NCI-H2029 treated with DMSO at 0.1 percent for 48 hours (cell line): Measurements from ENCODE around the gene GPR180.

Experiments used
- DNase-seq: peaks from one replicate; lab custom pipeline; 2025; lab: John Stamatoyannopoulos, UW

GPR180 gene

DNA sequence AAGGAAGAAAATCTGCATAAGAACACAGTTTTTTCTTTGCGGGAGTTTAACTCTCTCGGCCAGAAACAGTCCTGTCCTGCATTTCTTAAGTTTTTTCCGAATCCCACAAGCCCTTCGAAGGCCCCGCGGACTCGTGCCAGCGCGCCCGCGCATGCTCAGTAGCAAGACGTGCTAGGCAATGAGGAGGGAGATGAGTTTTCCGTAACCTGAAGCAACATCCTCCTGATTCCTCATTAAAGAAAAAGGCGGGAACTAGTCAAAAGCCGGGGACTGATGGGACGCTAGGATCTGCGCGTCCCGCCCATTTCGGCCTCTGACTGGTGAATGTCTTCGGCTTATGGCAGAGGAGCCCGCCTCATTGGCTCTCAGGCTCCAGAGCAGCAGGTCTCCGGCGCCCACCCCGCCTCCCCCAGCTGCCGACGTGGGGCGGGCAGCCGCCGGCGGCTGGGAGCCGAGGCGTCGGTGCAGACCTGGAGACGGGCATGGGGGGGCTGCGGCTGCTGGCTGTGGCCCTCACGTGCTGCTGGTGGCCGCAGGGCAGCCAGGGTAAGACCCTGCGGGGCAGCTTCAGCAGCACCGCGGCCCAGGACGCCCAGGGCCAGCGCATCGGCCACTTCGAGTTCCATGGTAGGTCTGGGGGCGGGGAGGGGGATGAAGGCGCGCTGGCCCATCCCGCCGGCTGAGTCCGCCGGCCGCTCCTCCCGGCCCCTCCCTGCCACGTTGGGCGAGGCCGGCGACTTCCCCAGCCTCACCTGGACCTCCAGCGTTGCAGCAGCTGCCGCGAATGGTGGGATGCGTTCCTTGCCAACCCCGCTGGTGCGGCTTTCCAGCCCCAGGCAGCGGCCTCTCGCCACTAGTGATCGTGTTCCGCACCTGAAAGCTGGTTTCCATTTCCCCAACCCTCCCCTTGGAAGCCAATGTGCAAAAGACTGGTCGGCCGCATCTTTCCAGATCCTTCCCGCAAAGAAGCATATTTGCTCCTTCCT lies at the start of gene GPR180:
TSS of gene GPR180 (plus strand) at position 412 of the 986 bp plus-strand sequence. CDS start at position 483, 71 bp downstream.
- DNase-seq, result peak; percentile 87

DNA sequence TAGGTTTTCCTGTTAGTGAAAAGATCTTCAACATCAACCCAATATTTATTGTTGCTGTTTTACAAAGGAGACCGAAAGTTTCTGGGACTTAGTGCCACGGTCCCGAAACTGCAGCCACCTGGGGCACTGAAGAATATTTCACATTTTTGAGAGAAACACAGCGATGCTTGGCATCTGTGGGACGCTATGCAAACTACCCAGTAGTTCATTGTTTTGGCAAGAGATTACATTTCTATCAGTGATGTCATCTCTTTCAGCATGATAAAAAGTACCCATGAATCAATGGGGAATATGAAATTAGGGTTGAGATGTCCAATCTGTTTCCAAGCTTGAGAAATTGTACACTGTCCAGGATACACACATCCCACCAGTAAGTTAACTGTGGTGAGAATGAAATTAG lies 49.6 kb upstream of the GPR180 start:
- DNase-seq, result no peak

DNA sequence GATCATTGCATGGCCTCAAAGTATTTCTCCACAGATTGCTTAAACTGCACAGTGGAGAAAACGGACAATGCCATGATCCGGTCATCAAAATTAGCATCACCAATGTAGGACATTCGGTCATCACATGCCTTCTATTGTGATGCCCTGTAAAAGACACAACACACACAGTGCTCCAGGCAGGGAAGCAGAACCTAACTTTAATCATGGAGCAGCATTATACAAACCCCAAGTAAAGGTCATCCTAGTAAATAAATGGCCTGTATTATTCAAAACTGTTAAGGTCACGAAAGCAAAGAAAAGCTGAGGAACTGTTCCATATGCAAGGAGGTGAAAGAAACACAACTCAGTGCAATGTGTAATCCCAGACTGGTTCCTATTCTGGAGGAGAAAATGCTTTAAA lies 47.9 kb upstream of the GPR180 start:
- no peak for DNase-seq

DNA sequence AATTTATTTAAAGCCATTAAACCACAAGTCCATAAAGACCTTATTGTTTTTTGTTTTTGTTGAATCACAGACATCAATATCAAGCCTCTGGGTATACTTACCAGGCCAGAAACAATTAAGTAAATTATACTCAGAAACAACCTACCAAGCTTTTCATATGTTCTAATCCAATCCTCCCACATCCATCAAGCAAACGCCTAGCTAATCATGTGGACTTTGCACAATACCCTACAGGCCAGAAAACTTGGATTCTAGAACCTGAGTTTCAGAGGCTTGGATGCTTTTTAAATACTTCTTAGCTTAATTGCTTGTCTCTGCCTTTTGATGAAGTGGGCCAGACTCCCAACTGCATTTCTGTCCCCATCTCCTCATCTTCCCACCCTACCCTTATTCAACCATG lies 45.6 kb upstream of the GPR180 start:
- no peak for DNase-seq

DNA sequence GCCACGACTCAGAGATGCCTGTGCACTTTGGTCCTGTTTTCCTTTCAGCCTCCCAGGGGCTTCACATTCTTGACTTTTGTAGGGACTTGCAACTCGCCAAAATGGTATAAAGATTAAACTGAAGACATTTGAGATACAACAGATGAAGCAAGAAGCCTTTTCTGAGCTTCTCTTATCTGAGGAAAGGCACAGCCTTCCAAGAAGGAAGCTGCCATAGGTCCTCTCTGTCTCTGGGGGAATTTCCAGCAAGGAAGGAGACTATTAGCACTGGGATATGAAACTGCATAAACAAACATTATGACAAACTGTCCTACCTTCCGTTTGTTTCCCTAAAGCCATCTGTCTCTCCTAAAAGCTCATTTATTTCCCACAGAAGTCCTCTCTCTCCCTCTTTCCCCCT lies 45.0 kb upstream of the GPR180 start:
- DNase-seq, result no peak

DNA sequence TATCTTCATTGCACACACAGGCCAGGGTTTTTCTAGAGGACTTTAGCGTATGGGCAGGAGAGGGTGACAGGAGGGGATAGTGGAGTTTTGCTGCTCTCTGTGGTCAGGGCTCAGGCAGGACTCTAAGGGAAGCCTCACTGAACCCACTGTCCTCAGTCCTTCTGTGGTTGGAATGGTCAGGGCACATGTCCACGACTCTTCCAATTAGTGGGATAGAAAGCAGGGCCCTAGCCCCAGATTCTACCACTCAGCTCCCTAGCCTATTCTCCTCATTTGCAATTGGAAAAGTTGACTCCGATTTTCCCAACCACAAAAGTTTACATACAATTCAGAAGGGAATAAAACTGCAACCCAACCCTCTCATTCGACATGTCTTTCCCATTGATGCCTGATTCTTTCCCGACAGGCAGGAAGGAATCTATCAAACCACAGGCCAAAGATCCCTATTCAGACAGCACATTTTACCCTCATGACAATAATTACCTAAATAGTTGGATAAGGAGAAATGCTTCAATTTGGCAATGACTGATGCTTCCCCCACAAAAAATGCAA lies 43.9 kb upstream of the GPR180 start:
- DNase-seq, result no peak

DNA sequence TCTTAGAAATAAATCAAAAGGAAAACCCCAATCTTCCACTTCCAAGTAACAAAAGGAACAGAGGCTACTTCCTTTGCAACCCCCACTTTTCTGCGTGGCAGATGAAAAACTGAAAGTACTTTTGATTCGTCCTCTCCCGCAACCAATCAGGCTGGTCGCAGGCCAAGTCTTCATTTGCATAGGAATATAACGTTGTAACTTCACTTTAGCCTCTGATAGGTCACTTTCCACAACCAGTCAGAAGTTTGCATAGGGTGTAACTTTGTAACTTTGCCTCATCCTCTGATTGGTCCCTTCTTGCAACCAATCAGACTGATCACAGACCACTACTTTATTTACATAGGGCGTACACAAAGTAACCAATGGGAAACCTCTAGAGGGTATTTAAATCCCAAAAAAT lies 42.9 kb upstream of the GPR180 start:
- DNase-seq, result no peak

DNA sequence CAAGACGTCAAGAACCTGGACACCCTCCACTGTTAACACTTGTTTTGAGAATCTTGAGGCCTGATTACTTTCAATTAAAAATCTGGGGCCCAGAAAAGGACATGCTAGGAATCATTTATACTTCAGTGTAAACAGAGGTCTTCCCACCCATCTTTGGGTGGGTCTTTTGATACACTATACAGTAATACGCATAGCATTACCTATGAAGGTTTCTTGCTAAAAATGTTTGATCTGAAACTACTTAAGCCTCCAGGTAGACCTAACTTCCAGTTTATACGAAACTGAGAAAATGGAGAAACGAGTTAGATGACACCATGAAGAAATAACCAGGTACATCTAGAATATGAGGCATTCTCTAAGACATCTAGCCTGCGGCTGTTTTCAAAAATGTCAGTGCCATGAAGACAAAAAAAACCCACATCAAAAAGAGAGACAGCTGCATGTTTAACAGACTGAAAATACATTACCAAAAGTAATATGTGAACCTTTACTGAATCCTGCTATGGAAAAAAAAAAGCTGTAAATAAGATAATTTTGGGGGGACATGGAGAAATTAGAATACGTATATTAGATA lies 42.3 kb upstream of the GPR180 start:
- DNase-seq, result no peak

DNA sequence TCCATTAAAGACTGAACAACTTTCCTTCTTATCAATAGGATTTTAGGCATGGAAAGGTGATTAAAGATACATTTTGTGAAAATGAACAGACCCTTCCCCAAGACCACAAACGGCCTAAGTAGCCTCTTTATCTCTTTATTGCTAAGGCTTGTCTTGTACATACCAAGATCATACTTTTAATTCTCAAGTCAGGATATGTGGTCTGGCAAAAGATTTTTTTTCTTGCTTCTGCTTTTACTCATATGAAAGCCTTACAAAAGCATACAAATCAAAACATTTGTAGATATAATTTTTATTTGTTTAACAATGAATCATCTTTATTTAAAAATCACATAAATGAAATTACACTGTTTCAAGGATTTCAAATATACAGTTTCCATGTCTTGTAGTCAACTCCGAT lies 41.5 kb upstream of the GPR180 start:
- DNase-seq, result no peak

DNA sequence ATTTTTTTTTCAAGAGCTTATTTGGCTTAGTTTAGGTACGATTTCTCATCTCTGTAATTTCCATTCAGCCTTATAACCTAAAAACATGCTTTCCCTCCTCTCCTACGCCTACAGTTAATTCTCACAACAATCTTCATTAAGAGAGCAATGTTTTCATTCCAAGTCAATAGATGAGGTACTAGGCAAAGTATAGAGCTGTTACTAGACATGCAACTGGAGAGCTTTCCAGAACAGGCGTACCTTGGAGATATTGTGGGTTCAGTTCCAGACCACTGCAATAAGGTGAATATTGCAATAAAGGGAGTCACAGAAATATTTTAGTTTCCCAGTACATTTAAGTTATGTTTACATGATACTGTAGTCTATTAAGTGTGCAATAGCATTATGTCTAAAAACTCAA lies 40.5 kb upstream of the GPR180 start:
- DNase-seq, result no peak

DNA sequence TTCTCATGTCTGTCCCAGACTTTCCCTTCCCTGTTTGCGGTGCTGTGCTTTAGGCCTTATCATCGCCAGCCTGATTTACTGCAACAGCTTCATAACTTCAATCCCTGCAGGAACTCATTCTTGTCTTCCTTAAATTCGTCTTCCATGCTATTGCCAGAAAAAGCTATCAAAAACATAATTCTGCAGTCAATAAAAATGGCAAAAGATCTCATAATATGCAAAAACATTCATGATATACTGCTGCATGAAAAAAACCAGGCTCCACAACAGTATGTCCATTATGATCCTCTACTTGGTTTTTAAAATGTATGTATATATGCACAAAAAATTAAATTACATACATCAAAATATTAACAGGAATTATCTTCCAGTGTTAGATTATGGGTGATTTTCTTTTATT lies 34.1 kb upstream of the GPR180 start:
- no peak for DNase-seq

DNA sequence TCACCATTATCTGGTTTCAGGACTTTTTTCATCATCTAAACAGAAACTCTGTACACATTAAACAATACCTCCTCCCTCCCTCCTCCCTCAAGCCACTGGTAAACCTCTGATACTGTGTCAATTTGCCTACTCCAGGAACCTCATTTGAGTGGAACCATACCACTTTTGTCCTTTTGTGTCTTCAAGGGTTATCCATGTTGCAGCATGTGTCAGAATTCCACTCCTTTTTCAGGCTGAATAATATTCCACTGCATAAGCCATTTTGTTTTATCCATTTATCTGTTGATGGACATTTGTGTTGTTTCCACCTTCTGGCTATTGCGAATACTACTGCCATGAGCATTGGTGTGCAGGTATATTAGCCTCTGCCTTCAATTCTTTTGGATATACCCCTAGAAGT lies 33.2 kb upstream of the GPR180 start:
- DNase-seq, result no peak

DNA sequence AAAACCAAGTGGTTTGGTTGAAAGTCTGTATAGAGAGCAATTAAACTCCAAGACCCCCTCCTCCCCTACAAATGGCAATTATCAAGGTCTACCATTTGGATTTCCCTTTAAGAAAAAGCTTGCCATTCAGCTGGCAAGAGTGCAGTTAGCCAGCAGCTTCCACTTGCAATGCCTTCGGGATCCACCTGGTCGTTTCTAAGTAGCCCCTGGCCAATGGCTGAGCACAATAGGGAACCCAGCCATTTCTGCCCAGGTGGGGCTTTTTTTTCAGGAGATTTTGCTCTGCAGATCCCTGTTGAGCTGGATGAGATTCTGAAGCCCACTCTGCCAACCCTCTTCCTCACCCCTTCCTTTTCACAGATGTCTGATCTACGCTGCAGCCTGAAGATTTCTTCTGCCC lies 32.0 kb upstream of the GPR180 start:
- DNase-seq, result no peak

DNA sequence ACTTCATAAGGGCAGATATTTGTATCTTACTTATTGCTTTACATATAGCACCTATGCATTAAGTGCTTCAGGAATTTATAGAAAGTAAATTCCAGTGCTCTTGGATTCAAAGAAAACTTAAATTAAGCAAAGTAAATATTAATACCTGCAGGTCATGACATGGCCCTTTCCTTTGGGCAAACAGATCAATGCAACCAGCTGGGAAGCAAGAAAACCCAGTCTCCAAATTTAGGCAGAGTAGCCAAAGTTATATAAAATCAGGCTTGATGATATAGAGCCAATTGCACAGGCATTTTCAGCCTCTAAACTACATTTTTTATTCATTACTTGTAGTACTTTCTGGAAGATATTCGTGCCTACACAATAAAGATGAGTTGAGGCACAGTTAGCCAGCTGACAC lies 22.6 kb upstream of the GPR180 start:
- no peak for DNase-seq

DNA sequence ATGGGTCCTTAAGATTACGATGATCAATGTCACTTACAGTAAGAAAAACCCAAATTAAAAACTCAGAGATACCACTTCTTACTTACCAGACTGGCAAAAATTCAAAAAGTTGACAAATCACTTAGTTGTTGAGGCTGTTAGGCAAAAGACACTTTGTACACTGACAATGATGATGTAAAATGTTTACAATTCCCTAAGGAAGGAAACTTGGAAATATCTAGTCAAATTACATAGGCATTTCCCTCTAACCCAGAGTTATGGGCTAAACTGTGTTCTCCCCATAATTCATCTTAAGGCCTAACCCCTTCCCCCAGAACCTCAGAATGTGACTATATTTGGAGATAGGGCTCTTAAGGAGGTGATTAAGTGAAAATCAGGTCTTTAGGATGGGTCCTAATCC lies 17.7 kb upstream of the GPR180 start:
- DNase-seq, result no peak

DNA sequence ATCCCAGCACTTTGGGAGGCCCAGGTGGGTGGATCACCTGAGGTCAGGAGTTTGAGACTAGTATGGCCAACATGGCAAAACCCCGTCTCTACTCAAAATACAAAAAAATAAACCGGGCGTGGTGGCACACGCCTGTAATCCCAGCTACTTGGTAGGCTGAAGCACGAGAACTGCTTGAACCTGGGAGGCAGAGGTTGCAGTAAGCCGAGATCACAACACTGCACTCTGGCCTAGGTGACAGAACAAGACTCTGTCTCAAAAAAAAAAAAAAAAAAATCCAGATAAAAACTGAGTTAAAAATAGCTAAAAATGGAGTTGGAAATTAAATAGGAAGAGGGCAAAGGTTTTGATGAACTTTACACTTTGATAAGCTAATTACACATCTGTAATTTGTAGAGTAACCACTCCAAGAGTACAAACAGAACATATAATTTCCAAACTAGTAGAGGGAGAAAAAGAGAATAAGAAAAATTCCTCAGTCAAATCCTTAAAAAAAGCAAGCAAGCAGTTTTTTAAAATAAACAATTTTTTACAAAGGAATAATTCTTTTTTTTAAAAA lies 16.0 kb upstream of the GPR180 start:
- no peak for DNase-seq

DNA sequence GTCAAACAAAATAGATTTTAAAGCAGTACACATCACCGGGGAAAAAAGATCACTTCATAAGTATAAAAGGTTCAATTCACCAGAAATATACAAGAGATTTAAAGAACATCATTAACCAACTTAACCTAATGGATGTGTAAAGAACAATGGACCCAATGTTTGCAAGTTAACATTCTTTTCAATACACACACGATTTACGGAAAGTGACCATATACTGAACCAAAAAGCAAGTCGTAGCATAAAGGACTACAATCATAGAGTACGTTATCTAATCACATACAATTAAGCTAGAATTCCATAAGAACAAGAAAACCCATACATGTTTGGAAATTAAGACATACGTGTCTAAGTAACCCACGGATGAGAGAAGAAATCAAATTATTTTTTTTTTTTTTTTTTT lies 15.3 kb upstream of the GPR180 start:
- no peak for DNase-seq

DNA sequence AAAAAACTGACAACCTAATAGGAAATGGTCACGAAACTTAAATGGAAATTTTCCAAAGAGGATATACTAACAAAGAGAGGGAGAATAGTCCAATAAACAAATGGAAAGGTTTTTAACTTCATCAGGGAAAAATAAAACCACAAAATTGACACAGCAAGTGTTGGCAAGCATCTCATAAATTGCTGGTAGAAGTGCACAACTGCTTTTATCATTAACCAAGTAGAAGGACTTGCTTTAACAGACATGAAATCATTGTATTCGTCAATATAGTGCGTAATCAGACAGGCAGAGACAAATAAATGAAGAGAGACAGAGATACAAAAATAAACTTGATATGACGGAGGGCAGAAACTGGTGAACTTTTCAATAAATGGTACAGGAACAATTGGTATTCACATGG lies 13.1 kb upstream of the GPR180 start:
- no peak for DNase-seq

DNA sequence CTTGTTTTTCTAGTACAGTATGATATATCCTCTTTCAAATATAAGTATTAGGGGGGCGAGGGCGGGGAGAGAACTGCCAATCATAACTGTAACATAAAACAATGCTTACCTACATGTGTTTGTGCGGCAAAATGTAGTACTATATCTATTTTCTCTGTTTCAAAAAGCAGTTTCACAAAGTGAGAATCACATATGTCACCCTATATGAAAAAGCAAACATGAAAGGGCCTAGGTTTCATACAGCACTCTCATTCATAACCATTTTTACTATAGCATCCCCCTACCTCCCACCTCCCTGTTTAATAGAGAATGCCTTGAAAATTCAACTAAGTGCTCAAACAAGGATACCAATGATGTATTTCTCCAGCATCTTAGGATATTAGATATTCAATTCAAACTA lies 10.9 kb upstream of the GPR180 start:
- no peak for DNase-seq

DNA sequence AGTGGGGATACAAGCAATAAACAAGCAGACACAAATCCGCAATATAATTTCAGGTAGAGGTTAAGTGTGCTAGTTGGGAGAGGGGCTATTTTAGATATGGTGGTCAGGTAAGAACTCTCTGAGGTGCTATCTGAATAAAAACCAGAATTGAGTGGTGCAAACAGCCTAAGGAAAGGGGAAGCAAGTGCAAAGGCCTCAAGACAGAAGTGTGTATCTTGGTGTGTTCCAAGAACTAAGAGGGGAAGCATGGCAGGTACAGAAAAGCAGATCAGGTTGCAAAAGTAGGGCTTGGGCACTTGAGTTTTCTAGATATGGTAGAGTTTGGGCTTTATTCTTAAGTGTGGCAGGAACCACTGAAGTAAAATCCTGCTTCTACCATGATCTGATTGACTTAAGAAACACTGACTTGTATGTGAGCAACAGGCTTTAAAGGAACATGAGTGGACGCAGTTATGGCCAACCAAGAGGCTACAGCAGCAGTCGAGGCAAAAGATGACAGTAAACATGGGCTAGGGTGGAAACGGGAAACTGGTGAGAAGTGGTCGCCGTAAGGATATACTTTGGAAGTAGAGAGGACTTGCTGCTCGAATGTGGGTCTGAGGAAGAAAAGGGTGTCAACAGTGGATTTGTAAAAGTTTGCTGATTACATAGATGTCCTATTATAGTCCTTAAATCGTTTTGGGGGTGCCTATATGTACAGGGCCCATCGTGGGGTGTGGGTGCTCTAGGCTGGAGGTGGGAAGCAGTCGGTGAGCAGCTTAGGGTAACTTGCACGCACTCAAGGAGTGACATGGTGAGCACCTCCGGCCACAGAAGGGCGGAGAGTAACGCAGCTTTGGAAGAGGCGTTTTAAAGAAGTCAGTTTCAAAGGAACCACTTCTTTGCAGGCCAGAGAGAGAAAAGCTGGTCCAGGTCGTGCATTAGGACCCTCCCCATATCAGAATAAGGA lies 6.4 kb upstream of the GPR180 start:
- DNase-seq, result no peak

DNA sequence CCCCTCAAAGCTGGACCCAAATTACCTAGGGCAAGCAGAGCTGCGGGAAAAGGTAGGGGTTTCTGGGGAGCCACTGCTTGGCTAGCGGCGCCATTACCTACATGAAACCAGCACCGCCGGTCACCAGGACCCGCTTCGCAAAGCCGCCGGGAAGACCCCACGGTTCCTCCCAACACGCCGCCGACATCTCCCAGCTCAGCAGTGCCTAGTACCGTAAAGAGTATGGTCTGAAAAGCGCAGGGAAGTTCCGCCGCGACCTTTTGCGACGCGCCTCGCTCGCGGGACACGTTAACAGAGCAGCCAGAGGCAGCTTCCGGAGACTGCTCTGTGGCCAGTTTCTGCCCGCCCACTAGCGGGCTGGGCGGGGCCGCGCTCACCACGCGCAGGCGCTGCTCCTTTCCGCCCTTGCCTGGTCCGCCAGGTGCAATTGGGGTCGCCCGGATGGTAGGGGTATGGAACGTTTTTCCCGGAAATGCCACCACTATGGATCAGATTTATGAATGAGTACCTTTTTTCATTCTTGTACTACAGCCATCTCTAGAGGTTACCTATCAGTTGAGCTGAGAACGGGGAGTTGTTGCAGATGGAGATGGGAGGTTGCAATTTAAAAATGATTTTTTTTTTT lies 5.6 kb upstream of the GPR180 start, which contains the start of gene TGDS:
TSS of gene TGDS (minus strand) at position 203 of the 625 bp plus-strand sequence. CDS start at position 187, 16 bp downstream.
- DNase-seq, result peak; percentile 38
